K562 (cell line): Measurements from ENCODE around the gene RYR3. TPM values are rescaled to one million over a fixed set of nuclear protein-coding genes. Genes with fewer than 3 reads are reported as not detected.

ENCODE experiments used
- ATAC-seq: fragments of 200-7000 bp; cut with Tn5 transposase; 3 replicates; pipeline ENCODE4 v1.9.1; 2020; ENCODE audit warnings: moderate library complexity
- BruUV-seq: library from RNA; stranded (reverse); fragments of 400-500 nt; replicated peaks from 2 replicates; lab custom pipeline; 2021; lab: Mats Ljungman, UMichigan
- CTCF ChIA-PET: fragments of 300-600 bp; formaldehyde crosslinking; extraction: SDS; loops from one replicate; lab custom pipeline; 2021; ENCODE audit warnings: low intra/inter-chr PET ratio; lab: Yijun Ruan, JAX
- POLR2A ChIA-PET: fragments of 300-600, 350-650 bp; sonication (Branson Sonifier 250); formaldehyde crosslinking; extraction: SDS; loops from one replicate; lab custom pipeline; 2021; ENCODE audit warnings: antibody characterized with exemption, inconsistent platforms; lab: Yijun Ruan, JAX
- DNase-seq, 4 experiments: peaks; one replicate each; pipeline versions ENCODE4 v3.0.0 to v3.0.0-alpha.2; 2011 to 2018; ENCODE audit warnings: low spot score in 3 of 4, mixed read lengths in 3 of 4; ENCODE audit errors: extremely low read depth in 1 of 4
- FAIRE-seq: peaks from 2 replicates; lab custom pipeline; 2011; peaks lifted over from hg19 to GRCh38; lab: Jason Lieb, UNC
- H2AFZ ChIP-seq: 2 replicates; pipeline ENCODE4 v1.6.0; 2011; ENCODE audit warnings: low read depth, low read length, control low read depth, inconsistent platforms
- H3K27ac ChIP-seq: fragments of 200-600 bp; 3 replicates; pipeline ENCODE4 v1.8.0; 2011; ENCODE audit warnings: low read depth, mild to moderate bottlenecking, control low read depth, inconsistent platforms, low read length, moderate library complexity, mixed read lengths; ENCODE audit errors: extremely low read depth
- H3K27me3 ChIP-seq, 2 experiments: fragments of 300-600 bp in 1 of 2; 2 replicates in 1 of 2; 3 replicates in 1 of 2; pipeline versions ENCODE4 v1.6.0 to v1.8.0; 2011; ENCODE audit warnings: inconsistent platforms in 2 of 2, low read length in 2 of 2, mild to moderate bottlenecking in 1 of 2, mixed read lengths in 1 of 2, moderate library complexity in 1 of 2; ENCODE audit not compliant: control insufficient read depth in 2 of 2, insufficient read depth in 2 of 2
- H3K36me3 ChIP-seq: fragments of 300-600 bp; 3 replicates; pipeline ENCODE4 v1.8.0; 2011; ENCODE audit warnings: mild to moderate bottlenecking, low read length, inconsistent platforms; ENCODE audit not compliant: control insufficient read depth, insufficient read depth
- H3K4me1 ChIP-seq, 2 experiments: fragments of 200-600 bp in 1 of 2; replicated peaks in 1 of 2; 2 replicates in 1 of 2; 3 replicates in 1 of 2; pipeline versions ENCODE4 v1.5.1 to v1.8.0; 2011; ENCODE audit warnings: inconsistent platforms in 2 of 2, low read length in 2 of 2, mild to moderate bottlenecking in 1 of 2, mixed read lengths in 1 of 2, moderate library complexity in 1 of 2; ENCODE audit not compliant: control insufficient read depth in 2 of 2, insufficient read depth in 2 of 2
- H3K4me2 ChIP-seq: 2 replicates; pipeline ENCODE4 v1.6.1; 2011; ENCODE audit warnings: low read length, control low read depth, inconsistent platforms, mixed read lengths; ENCODE audit not compliant: insufficient read depth
- H3K4me3 ChIP-seq: fragments of 200-600 bp; sonication (generic), shearing (Covaris generic); 2 replicates; pipeline ENCODE4 v1.5.1; 2016; ENCODE audit warnings: control low read depth, inconsistent platforms
- H3K79me2 ChIP-seq: fragments of 200-600 bp; 3 replicates; pipeline ENCODE4 v1.8.0; 2011; ENCODE audit warnings: low read length, inconsistent platforms; ENCODE audit not compliant: control insufficient read depth, insufficient read depth
- H3K9ac ChIP-seq, 2 experiments: 2 replicates each; pipeline versions ENCODE4 v1.6.0 to v1.6.1; 2011; ENCODE audit warnings: low read depth in 2 of 2, low read length in 2 of 2, control low read depth in 1 of 2, inconsistent platforms in 1 of 2, mild to moderate bottlenecking in 1 of 2, mixed read lengths in 1 of 2; ENCODE audit not compliant: insufficient read depth in 1 of 2
- H3K9me1 ChIP-seq: one replicate; pipeline ENCODE4 v1.6.0; 2011; ENCODE audit warnings: inconsistent platforms, mild to moderate bottlenecking, low read length, moderate library complexity; ENCODE audit not compliant: control insufficient read depth, insufficient read depth
- H3K9me3 ChIP-seq: replicated peaks from 2 replicates; pipeline ENCODE4 v1.5.1; 2011; ENCODE audit warnings: low read depth, low read length, inconsistent platforms; ENCODE audit not compliant: control insufficient read depth, insufficient read depth
- H4K20me1 ChIP-seq: replicated peaks from 2 replicates; pipeline ENCODE4 v1.6.1; 2011; ENCODE audit warnings: low read length, inconsistent platforms, mixed read lengths; ENCODE audit not compliant: control insufficient read depth, insufficient read depth
- ESRRA ChIP-seq: fragments of 450-650 bp; IDR thresholded peaks from 2 replicates; pipeline ENCODE4 v1.6.1; 2014; ENCODE audit warnings: low read depth, mild to moderate bottlenecking, moderate library complexity, borderline replicate concordance
- SMARCA5 ChIP-seq: fragments of 450-650 bp; IDR thresholded peaks from 2 replicates; pipeline ENCODE4 v1.6.1; 2016
- SRSF3 ChIP-seq: fragments of 200-400 bp; formaldehyde crosslinking; IDR thresholded peaks from 2 replicates; pipeline ENCODE4 v1.6.1; 2016; ENCODE audit warnings: mild to moderate bottlenecking, low read length, moderate library complexity; ENCODE audit not compliant: insufficient read depth
- TAL1 ChIP-seq: fragments of 450-650 bp; IDR thresholded peaks from 2 replicates; pipeline ENCODE4 v1.6.1; 2016; ENCODE audit warnings: mild to moderate bottlenecking
- ZFPM2 ChIP-seq: fragments of 250-450 bp; sonication (Bioruptor Pico); IDR thresholded peaks from 2 replicates; pipeline ENCODE4 v1.5.1; 2022; ENCODE audit warnings: mild to moderate bottlenecking
- ZNF586 ChIP-seq: fragments of 450-650 bp; formaldehyde crosslinking; conservative IDR thresholded peaks from 2 replicates; pipeline ENCODE4 v1.4.0; 2020; ENCODE audit warnings: mild to moderate bottlenecking, moderate library complexity
- WGBS: fragments of 100-300 bp; shearing (Covaris generic); methylation state at CpG from one replicate; pipeline ENCODE4 v1.1.6; 2016; ENCODE audit warnings: low coverage, mixed read lengths; ENCODE audit not compliant: insufficient coverage; ENCODE audit errors: missing lambda C conversion rate; 5-methylcytosine and 5-hydroxymethylcytosine counted together
- in situ Hi-C: fragments of 300-500 bp; cut with MboI; formaldehyde crosslinking; loops from 4 replicates; pipeline ENCODE4 v1.15.0; 2018; ENCODE audit warnings: inconsistent platforms, mixed read lengths
- intact Hi-C: fragments of 100-400 bp; cut with micrococcal nuclease; formaldehyde crosslinking; loops from 2 replicates; pipeline ENCODE4 v1.14.2; 2022
- polyA plus RNA-seq, 8 experiments: library from polyadenylated mRNA; depleted of rRNA in 4 of 8; stranded (reverse) in 5 of 8; unstranded in 3 of 8; fragments of >200 nt; fragmentation: Nextera tagmentation in 2 of 8; fragmentation: Illumina TruSeq in 1 of 8; extraction: Ambion mirVana in 2 of 8; extraction: Trizol in 1 of 8; gene quantifications; 2 replicates each; pipeline versions ENCODE4 v1.2.1 to v1.2.3, GENCODE V29; 2011 to 2014; ENCODE audit warnings: inconsistent platforms in 1 of 8, missing spikeins in 1 of 8
- total RNA-seq, 7 experiments: library from RNA; depleted of rRNA in 6 of 7; stranded (reverse); fragments of >200 nt in 6 of 7; fragmentation: Illumina TruSeq in 2 of 7; extraction: Trizol in 2 of 7; gene quantifications; 2 replicates each; pipeline versions ENCODE4 v1.2.1 to v1.2.3, GENCODE V29; 2011 to 2021; ENCODE audit warnings: low replicate concordance in 1 of 7
- TF ChIP-seq, protein P1 (sequence below): fragments of 250-450 bp; sonication (Bioruptor Pico); IDR thresholded peaks from 2 replicates; pipeline ENCODE4 v1.5.0; 2020; ENCODE audit warnings: mild to moderate bottlenecking, borderline replicate concordance
- TF ChIP-seq, protein P2 (sequence below): fragments of 150-350 bp; conservative IDR thresholded peaks from 2 replicates; pipeline ENCODE4 v1.6.1; 2014; ENCODE audit warnings: low read length
- TF ChIP-seq, protein P3 (sequence below): fragments of 450-650 bp; formaldehyde crosslinking; conservative IDR thresholded peaks from 2 replicates; pipeline ENCODE4 v1.4.0; 2022; ENCODE audit warnings: mild to moderate bottlenecking, missing genetic modification characterization
- TF ChIP-seq, protein P4 (sequence below): sonication (generic); formaldehyde crosslinking; IDR thresholded peaks from 2 replicates; pipeline ENCODE4 v1.8.0; 2022; ENCODE audit warnings: mild to moderate bottlenecking, missing genetic modification reagents
- TF ChIP-seq, protein P5 (sequence below), 2 experiments: fragments of 450-650 bp in 1 of 2; IDR thresholded peaks; 2 replicates each; pipeline ENCODE4 v1.6.1; 2011 to 2017; ENCODE audit warnings: low read depth in 2 of 2, antibody characterized with exemption in 1 of 2, borderline replicate concordance in 1 of 2, low read length in 1 of 2, mild to moderate bottlenecking in 1 of 2, mixed read lengths in 1 of 2; ENCODE audit not compliant: control insufficient read depth in 1 of 2

RYR3 gene
- total and polyA plus RNA-seq, 9 of the 15 experiments (the other 6 are each of a cell fraction or from before 2014, with no cell fraction given): 0.04 TPM; not detected in 8

DNA sequence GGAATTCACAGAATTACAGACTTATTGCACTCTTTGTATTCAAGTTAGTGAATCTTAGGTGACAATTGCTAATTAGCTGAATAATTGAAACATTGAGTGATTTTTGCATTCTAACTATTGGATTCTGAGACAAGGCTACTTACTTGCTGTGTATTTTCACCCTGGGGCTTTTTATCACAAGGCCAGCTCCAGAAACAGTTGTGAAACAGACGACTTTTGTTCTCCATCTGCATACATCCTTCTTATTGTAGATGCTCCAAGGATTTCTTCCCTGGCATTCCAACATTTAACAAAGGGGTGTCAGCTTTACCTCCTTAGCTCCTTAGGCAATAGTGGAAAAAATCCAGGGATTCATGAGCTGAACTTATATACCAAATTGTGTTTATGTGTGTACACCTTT lies 424.4 kb downstream of the RYR3 start:
- H3K27ac ChIP-seq: no peak overlapping the region
- TF ChIP-seq ZNF586 (CRISPR knock-in tag) (no peak), TAL1 (no peak), SMARCA5 (no peak), SRSF3 (no peak), ZFPM2 (CRISPR knock-in tag) (no peak), ESRRA (no peak)
- TF ChIP-seq, protein P1, sequence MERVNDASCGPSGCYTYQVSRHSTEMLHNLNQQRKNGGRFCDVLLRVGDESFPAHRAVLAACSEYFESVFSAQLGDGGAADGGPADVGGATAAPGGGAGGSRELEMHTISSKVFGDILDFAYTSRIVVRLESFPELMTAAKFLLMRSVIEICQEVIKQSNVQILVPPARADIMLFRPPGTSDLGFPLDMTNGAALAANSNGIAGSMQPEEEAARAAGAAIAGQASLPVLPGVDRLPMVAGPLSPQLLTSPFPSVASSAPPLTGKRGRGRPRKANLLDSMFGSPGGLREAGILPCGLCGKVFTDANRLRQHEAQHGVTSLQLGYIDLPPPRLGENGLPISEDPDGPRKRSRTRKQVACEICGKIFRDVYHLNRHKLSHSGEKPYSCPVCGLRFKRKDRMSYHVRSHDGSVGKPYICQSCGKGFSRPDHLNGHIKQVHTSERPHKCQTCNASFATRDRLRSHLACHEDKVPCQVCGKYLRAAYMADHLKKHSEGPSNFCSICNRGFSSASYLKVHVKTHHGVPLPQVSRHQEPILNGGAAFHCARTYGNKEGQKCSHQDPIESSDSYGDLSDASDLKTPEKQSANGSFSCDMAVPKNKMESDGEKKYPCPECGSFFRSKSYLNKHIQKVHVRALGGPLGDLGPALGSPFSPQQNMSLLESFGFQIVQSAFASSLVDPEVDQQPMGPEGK: no peak
- TF ChIP-seq, protein P2, sequence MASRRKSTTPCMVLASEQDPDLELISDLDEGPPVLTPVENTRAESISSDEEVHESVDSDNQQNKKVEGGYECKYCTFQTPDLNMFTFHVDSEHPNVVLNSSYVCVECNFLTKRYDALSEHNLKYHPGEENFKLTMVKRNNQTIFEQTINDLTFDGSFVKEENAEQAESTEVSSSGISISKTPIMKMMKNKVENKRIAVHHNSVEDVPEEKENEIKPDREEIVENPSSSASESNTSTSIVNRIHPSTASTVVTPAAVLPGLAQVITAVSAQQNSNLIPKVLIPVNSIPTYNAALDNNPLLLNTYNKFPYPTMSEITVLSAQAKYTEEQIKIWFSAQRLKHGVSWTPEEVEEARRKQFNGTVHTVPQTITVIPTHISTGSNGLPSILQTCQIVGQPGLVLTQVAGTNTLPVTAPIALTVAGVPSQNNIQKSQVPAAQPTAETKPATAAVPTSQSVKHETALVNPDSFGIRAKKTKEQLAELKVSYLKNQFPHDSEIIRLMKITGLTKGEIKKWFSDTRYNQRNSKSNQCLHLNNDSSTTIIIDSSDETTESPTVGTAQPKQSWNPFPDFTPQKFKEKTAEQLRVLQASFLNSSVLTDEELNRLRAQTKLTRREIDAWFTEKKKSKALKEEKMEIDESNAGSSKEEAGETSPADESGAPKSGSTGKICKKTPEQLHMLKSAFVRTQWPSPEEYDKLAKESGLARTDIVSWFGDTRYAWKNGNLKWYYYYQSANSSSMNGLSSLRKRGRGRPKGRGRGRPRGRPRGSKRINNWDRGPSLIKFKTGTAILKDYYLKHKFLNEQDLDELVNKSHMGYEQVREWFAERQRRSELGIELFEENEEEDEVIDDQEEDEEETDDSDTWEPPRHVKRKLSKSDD: no peak
- TF ChIP-seq, protein P3, sequence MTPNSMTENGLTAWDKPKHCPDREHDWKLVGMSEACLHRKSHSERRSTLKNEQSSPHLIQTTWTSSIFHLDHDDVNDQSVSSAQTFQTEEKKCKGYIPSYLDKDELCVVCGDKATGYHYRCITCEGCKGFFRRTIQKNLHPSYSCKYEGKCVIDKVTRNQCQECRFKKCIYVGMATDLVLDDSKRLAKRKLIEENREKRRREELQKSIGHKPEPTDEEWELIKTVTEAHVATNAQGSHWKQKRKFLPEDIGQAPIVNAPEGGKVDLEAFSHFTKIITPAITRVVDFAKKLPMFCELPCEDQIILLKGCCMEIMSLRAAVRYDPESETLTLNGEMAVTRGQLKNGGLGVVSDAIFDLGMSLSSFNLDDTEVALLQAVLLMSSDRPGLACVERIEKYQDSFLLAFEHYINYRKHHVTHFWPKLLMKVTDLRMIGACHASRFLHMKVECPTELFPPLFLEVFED (CRISPR knock-in tag): no peak
- TF ChIP-seq, protein P4, sequence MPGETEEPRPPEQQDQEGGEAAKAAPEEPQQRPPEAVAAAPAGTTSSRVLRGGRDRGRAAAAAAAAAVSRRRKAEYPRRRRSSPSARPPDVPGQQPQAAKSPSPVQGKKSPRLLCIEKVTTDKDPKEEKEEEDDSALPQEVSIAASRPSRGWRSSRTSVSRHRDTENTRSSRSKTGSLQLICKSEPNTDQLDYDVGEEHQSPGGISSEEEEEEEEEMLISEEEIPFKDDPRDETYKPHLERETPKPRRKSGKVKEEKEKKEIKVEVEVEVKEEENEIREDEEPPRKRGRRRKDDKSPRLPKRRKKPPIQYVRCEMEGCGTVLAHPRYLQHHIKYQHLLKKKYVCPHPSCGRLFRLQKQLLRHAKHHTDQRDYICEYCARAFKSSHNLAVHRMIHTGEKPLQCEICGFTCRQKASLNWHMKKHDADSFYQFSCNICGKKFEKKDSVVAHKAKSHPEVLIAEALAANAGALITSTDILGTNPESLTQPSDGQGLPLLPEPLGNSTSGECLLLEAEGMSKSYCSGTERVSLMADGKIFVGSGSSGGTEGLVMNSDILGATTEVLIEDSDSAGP: no peak
- TF ChIP-seq, protein P5, sequence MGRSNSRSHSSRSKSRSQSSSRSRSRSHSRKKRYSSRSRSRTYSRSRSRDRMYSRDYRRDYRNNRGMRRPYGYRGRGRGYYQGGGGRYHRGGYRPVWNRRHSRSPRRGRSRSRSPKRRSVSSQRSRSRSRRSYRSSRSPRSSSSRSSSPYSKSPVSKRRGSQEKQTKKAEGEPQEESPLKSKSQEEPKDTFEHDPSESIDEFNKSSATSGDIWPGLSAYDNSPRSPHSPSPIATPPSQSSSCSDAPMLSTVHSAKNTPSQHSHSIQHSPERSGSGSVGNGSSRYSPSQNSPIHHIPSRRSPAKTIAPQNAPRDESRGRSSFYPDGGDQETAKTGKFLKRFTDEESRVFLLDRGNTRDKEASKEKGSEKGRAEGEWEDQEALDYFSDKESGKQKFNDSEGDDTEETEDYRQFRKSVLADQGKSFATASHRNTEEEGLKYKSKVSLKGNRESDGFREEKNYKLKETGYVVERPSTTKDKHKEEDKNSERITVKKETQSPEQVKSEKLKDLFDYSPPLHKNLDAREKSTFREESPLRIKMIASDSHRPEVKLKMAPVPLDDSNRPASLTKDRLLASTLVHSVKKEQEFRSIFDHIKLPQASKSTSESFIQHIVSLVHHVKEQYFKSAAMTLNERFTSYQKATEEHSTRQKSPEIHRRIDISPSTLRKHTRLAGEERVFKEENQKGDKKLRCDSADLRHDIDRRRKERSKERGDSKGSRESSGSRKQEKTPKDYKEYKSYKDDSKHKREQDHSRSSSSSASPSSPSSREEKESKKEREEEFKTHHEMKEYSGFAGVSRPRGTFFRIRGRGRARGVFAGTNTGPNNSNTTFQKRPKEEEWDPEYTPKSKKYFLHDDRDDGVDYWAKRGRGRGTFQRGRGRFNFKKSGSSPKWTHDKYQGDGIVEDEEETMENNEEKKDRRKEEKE (IDR thresholded peaks at IDR 0.05; ENCODE audit: borderline replicate concordance in 1 of 2, control insufficient read depth in 1 of 2, low read depth in 2 of 2, low read length in 1 of 2): no peak

More for the DNA sequence above, 424.4 kb downstream of the RYR3 start:
- POLR2A ChIA-PET: no interaction called here
- FAIRE-seq (no peak), ATAC-seq (no peak), DNase-seq (no peak)
- in situ Hi-C loops (loop anchor here (5.0 kb wide), 1 partner anchor 222 kb away; no protein-coding TSS in a partner anchor), intact Hi-C loops (loop anchor here (1.0 kb wide), 1 partner anchor 229 kb away; no protein-coding TSS in a partner anchor)
- Histone ChIP-seq H2AFZ (no peak overlapping the region), H4K20me1 (no peaks in the 10 kb centered on the region), H3K79me2 (no peaks in the 10 kb centered on the region), H3K27me3 (no peaks in the 10 kb centered on the region; a peak in 1 of 5 replicates), H3K4me2 (no peak overlapping the region), H3K4me3 (no peak overlapping the region), H3K9ac (no peak overlapping the region), H3K9me3 (no peaks in the 10 kb centered on the region), H3K36me3 (no peaks in the 10 kb centered on the region), H3K4me1 (no peaks in the 10 kb centered on the region), H3K9me1 (no peaks in the 10 kb centered on the region)
- CTCF ChIA-PET: no interaction called here
- no TSS peak for BruUV-seq
- 0% methylated on average over 1 of the region's 1 CpG for WGBS
